Hepatocyte (in vitro differentiated cells): ENCODE measurements around the gene HAGH.

ENCODE experiments used
- CTCF ChIP-seq: fragments of 200-600 bp; sonication (generic); IDR thresholded peaks from 2 replicates; pipeline ENCODE4 v1.5.1; 2016; ENCODE audit warnings: antibody characterized with exemption, mild to moderate bottlenecking; ENCODE audit not compliant: poor library complexity
- EZH2 ChIP-seq: fragments of 200-600 bp; sonication (generic); IDR thresholded peaks from 2 replicates; pipeline ENCODE4 v1.6.1; 2016; ENCODE audit warnings: antibody characterized with exemption, mild to moderate bottlenecking, borderline replicate concordance
- EZH2phosphoT487 ChIP-seq: fragments of 200-600 bp; sonication (generic); IDR thresholded peaks from one replicate; pipeline ENCODE4 v1.6.1; 2018; ENCODE audit warnings: antibody characterized with exemption, mild to moderate bottlenecking, low read depth, moderate library complexity; ENCODE audit not compliant: unreplicated experiment, severe bottlenecking

- TF ChIP-seq EZH2, result no peak
- TF ChIP-seq CTCF, result no peak
- TF ChIP-seq EZH2phosphoT487, result no peak
These were observed 57.7 kb downstream of the HAGH start for GRCh38 chr16:1768767-1769401.
